Measurements from ENCODE around the gene PLA2G2F. TPM values are rescaled to one million over a fixed set of nuclear protein-coding genes. Genes with fewer than 3 reads are reported as not detected.

Gene PLA2G2F
- total RNA-seq, 2 donors from 2014 or later = not detected

DNA sequence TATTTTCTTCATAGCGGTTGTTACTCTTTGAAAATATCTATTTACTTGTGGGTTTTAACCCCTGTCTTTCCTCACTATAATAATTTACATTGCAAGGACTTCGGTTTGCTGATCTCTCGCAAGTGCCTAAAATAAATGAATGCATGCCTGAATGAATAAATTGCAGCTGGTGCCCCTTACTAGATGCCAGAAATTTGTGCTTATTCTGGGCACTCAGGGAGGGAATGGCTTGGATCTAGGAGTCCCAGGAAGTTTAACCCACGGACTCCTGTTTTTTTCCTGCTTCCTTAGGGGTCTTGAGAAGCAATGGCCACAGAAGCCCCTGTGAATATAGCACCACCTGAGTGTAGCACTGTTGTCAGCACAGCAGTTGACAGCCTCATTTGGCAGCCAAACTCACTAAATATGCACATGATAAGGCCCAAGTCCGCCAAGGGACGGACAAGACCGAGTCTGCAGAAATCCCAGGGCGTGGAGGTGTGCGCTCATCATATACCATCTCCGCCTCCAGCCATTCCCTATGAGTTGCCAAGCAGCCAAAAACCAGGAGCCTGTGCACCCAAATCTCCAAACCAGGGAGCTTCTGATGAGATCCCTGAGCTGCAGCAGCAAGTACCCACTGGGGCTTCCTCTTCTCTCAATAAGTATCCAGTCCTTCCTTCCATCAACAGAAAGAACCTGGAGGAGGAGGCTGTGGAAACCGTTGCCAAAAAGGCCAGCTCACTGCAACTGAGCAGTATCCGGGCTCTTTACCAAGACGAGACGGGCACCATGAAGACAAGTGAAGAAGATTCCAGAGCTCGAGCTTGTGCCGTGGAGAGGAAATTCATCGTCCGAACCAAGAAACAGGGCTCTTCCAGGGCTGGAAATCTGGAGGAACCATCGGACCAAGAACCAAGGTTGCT lies 51.4 kb downstream of the PLA2G2F start:
- H3K27me3 Mint-ChIP-seq (ENCODE audit: insufficient read depth) = peaks cover 19% of the 10 kb centered on the region
- Histone ChIP-seq H3K27me3 (ENCODE audit: control insufficient read depth, insufficient read depth, low read length, poor library complexity, severe bottlenecking) (peaks cover 2% of the 10 kb centered on the region), H3K9ac (ENCODE audit: extremely low read depth, low read length, poor library complexity, severe bottlenecking) (no peak overlapping the region), H3K9me3 (ENCODE audit: control insufficient read depth, low read length) (no peaks in the 10 kb centered on the region), H3K4me1 (ENCODE audit: control insufficient read depth, insufficient read depth, low read length) (peaks cover 6% of the 10 kb centered on the region), H3K36me3 (ENCODE audit: control insufficient read depth, insufficient read depth, low read length) (no peaks in the 10 kb centered on the region), H3K27ac (ENCODE audit: low read depth, low read length) (no peak overlapping the region), H3K4me3 (ENCODE audit: low read length) (no peak overlapping the region)
- H3K4me1 Mint-ChIP-seq = peaks cover 19% of the 10 kb centered on the region
- TF ChIP-seq, protein P1, sequence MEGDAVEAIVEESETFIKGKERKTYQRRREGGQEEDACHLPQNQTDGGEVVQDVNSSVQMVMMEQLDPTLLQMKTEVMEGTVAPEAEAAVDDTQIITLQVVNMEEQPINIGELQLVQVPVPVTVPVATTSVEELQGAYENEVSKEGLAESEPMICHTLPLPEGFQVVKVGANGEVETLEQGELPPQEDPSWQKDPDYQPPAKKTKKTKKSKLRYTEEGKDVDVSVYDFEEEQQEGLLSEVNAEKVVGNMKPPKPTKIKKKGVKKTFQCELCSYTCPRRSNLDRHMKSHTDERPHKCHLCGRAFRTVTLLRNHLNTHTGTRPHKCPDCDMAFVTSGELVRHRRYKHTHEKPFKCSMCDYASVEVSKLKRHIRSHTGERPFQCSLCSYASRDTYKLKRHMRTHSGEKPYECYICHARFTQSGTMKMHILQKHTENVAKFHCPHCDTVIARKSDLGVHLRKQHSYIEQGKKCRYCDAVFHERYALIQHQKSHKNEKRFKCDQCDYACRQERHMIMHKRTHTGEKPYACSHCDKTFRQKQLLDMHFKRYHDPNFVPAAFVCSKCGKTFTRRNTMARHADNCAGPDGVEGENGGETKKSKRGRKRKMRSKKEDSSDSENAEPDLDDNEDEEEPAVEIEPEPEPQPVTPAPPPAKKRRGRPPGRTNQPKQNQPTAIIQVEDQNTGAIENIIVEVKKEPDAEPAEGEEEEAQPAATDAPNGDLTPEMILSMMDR (conservative IDR thresholded peaks at IDR 0.05) = no peak
- WGBS, 2 experiments (ENCODE audit: insufficient coverage in 1 of 2, insufficient read length in 1 of 2) = 92 to 93% methylated on average over 18 to 19 of the region's 19 CpGs
- H3K9me3 Mint-ChIP-seq = no peaks in the 10 kb centered on the region
- peaks cover 4% of the 10 kb centered on the region for H3K36me3 Mint-ChIP-seq (ENCODE audit: low read depth)
- no peak for DNase-seq
- H3K4me3 Mint-ChIP-seq = no peak overlapping the region
- H3K27ac Mint-ChIP-seq = no peak overlapping the region

- Mint-ChIP-seq H3K4me1 (peaks cover 18% of the 10 kb centered on the region), H3K4me3 (no peak overlapping the region), H3K9me3 (no peaks in the 10 kb centered on the region), H3K27ac (no peak overlapping the region), H3K36me3 (ENCODE audit: low read depth) (peaks cover 4% of the 10 kb centered on the region), H3K27me3 (ENCODE audit: insufficient read depth) (peaks cover 19% of the 10 kb centered on the region)
- H3K4me1 ChIP-seq (ENCODE audit: control insufficient read depth, insufficient read depth, low read length) = peaks cover 6% of the 10 kb centered on the region
- TF ChIP-seq, protein P1 (conservative IDR thresholded peaks at IDR 0.05) = no peak
- no peaks in the 10 kb centered on the region for H3K9me3 ChIP-seq (ENCODE audit: control insufficient read depth, low read length)
- no peak overlapping the region for H3K4me3 ChIP-seq (ENCODE audit: low read length)
- H3K27ac ChIP-seq (ENCODE audit: low read depth, low read length) = no peak overlapping the region
- no peak overlapping the region for H3K9ac ChIP-seq (ENCODE audit: extremely low read depth, low read length, poor library complexity, severe bottlenecking)
- H3K36me3 ChIP-seq (ENCODE audit: control insufficient read depth, insufficient read depth, low read length) = no peaks in the 10 kb centered on the region
- DNase-seq = no peak
- WGBS, 2 experiments (ENCODE audit: insufficient coverage in 1 of 2, insufficient read length in 1 of 2) = 82 to 90% methylated on average over 6 to 12 of the region's 12 CpGs
- H3K27me3 ChIP-seq (ENCODE audit: control insufficient read depth, insufficient read depth, low read length, poor library complexity, severe bottlenecking) = no peaks in the 10 kb centered on the region
Measured at GRCh38 chr1:20191266-20191825, 52.2 kb downstream of the PLA2G2F start.

- no peaks in the 10 kb centered on the region for H3K36me3 ChIP-seq (ENCODE audit: control insufficient read depth, insufficient read depth, low read length)
- no peaks in the 10 kb centered on the region for H3K9me3 Mint-ChIP-seq
- peaks cover 4% of the 10 kb centered on the region for H3K36me3 Mint-ChIP-seq (ENCODE audit: low read depth)
- WGBS, 2 experiments (ENCODE audit: insufficient coverage in 1 of 2, insufficient read length in 1 of 2) = 91 to 92% methylated on average over 5 of the region's 5 CpGs
- H3K4me1 Mint-ChIP-seq = peaks cover 10% of the 10 kb centered on the region
- TF ChIP-seq, protein P1 (conservative IDR thresholded peaks at IDR 0.05) = no peak
- no peak overlapping the region for H3K27ac ChIP-seq (ENCODE audit: low read depth, low read length)
- DNase-seq = no peak
- no peaks in the 10 kb centered on the region for H3K27me3 ChIP-seq (ENCODE audit: control insufficient read depth, insufficient read depth, low read length, poor library complexity, severe bottlenecking)
- no peak overlapping the region for H3K9ac ChIP-seq (ENCODE audit: extremely low read depth, low read length, poor library complexity, severe bottlenecking)
- peaks cover 16% of the 10 kb centered on the region for H3K27me3 Mint-ChIP-seq (ENCODE audit: insufficient read depth)
- no peak overlapping the region for H3K4me3 ChIP-seq (ENCODE audit: low read length)
- no peak overlapping the region for H3K27ac Mint-ChIP-seq
- no peak overlapping the region for H3K4me3 Mint-ChIP-seq
- no peaks in the 10 kb centered on the region for H3K9me3 ChIP-seq (ENCODE audit: control insufficient read depth, low read length)
- peaks cover under 1% of the 10 kb centered on the region for H3K4me1 ChIP-seq (ENCODE audit: control insufficient read depth, insufficient read depth, low read length)
Measured at GRCh38 chr1:20192364-20192763, 53.2 kb downstream of the PLA2G2F start.

Measured in endodermal cell (in vitro differentiated cells).